ENCODE measurements around the gene KRAS. TPM values are rescaled to one million over a fixed set of nuclear protein-coding genes. Genes with fewer than 3 reads are reported as not detected.

KRAS gene
- total and polyA plus RNA-seq, 2 of the 13 experiments (the other 11 are each of a cell fraction or from before 2014, with no cell fraction given): 6.5 to 9.8 TPM

GRCh38 chr12:25162866-25163265 lies 87.9 kb downstream of the KRAS start:
- POLR2A ChIA-PET: no interaction called here
- FAIRE-seq (no peak), DNase-seq (ENCODE audit: low spot score) (no peak), ATAC-seq (no peak)
- intact Hi-C loops (cut with micrococcal nuclease; ENCODE audit: unreplicated experiment) (no loop called here), in situ Hi-C loops (cut with HindIII; ENCODE audit: extremely low pct_ligation_motif_present, low pct_unique_long_range_greater_than_20kb) (no loop called here)
- BruUV-seq (replicated peaks): no TSS peak
- no peaks in the 10 kb centered on the region for H3K79me2 ChIP-seq (ENCODE audit: insufficient read depth, low read length)
- TF ChIP-seq GLI4 (CRISPR knock-in tag; IDR thresholded peaks at IDR 0.05; ENCODE audit: borderline replicate concordance) (no peak), CEBPB (IDR thresholded peaks at IDR 0.05; ENCODE audit: borderline replicate concordance, low read depth, low read length) (0 out of 2 replicates have a peak, but pooled peaks have one; percentile 20), IKZF5 (CRISPR knock-in tag; IDR thresholded peaks at IDR 0.05) (no peak), CBFB (CRISPR knock-in tag; IDR thresholded peaks at IDR 0.05) (no peak)
- H4K20me1 ChIP-seq (ENCODE audit: insufficient read depth, low read length): no peaks in the 10 kb centered on the region
- H2AFZ ChIP-seq (ENCODE audit: low read length): no peak overlapping the region
- no peak overlapping the region for H3K4me3 ChIP-seq (replicated peaks in 1 of 3; ENCODE audit: insufficient read depth in 1 of 3, low read depth in 2 of 3, low read length in 3 of 3)
- 64% methylated on average over 6 of the region's 6 CpGs for WGBS (ENCODE audit: low lambda C conversion rate)
- no peaks in the 10 kb centered on the region for H3K9me3 ChIP-seq (ENCODE audit: low read length)
- CTCF ChIA-PET (ENCODE audit: low intra/inter-chr PET ratio, low total read pairs): no interaction called here
- no peaks in the 10 kb centered on the region for H3K36me3 ChIP-seq (replicated peaks in 1 of 2; ENCODE audit: control insufficient read depth in 1 of 2, insufficient read depth in 2 of 2, low read length in 2 of 2)
- H3K4me1 ChIP-seq (ENCODE audit: insufficient read depth, low read length): no peaks in the 10 kb centered on the region
- no peak overlapping the region for H3K27ac ChIP-seq (ENCODE audit: extremely low read length, insufficient read depth, low read length)
- no peak overlapping the region for H3K9ac ChIP-seq (ENCODE audit: insufficient read depth, low read depth, low read length)
- 0 out of 5 replicates have a peak, but pooled peaks cover 0 to under 1% of the 10 kb centered on the region in 2 experiments for H3K27me3 ChIP-seq (ENCODE audit: control insufficient read depth in 1 of 2, insufficient read depth in 2 of 2, low read length in 2 of 2)
- H3K4me2 ChIP-seq (ENCODE audit: low read depth, low read length): no peak overlapping the region

GRCh38 chr12:25156061-25156460 lies 94.7 kb downstream of the KRAS start:
- no TSS peak for BruUV-seq (replicated peaks)
- intact Hi-C loops (cut with micrococcal nuclease; ENCODE audit: unreplicated experiment) (no loop called here), in situ Hi-C loops (cut with HindIII; ENCODE audit: extremely low pct_ligation_motif_present, low pct_unique_long_range_greater_than_20kb) (no loop called here)
- no peaks in the 10 kb centered on the region for H4K20me1 ChIP-seq (ENCODE audit: insufficient read depth, low read length)
- 84% methylated on average over 4 of the region's 4 CpGs for WGBS (ENCODE audit: low lambda C conversion rate)
- ChIA-PET POLR2A (no interaction called here), CTCF (ENCODE audit: low intra/inter-chr PET ratio, low total read pairs) (interaction anchor here (1.8 kb wide), 1 partner anchor 164 kb away, joined by 6 read pairs; no protein-coding TSS in a partner anchor)
- H3K36me3 ChIP-seq (replicated peaks in 1 of 2; ENCODE audit: control insufficient read depth in 1 of 2, insufficient read depth in 2 of 2, low read length in 2 of 2): no peaks in the 10 kb centered on the region
- no peaks in the 10 kb centered on the region for H3K9me3 ChIP-seq (ENCODE audit: low read length)
- H3K27me3 ChIP-seq (ENCODE audit: control insufficient read depth in 1 of 2, insufficient read depth in 2 of 2, low read length in 2 of 2): no peaks in the 10 kb centered on the region; a peak in 1 of 5 replicates
- H3K4me1 ChIP-seq (ENCODE audit: insufficient read depth, low read length): peaks cover 5% of the 10 kb centered on the region; the same call in 1 of the 2 replicates
- FAIRE-seq: no peak
- no peak overlapping the region for H3K9ac ChIP-seq (ENCODE audit: insufficient read depth, low read depth, low read length)
- no peak overlapping the region for H3K27ac ChIP-seq (ENCODE audit: extremely low read length, insufficient read depth, low read length)
- no peak overlapping the region for H2AFZ ChIP-seq (ENCODE audit: low read length)
- no peaks in the 10 kb centered on the region for H3K79me2 ChIP-seq (ENCODE audit: insufficient read depth, low read length)
- TF ChIP-seq ZNF34 (CRISPR knock-in tag; IDR thresholded peaks at IDR 0.05; ENCODE audit: borderline replicate concordance) (no peak), MAFK (conservative IDR thresholded peaks at IDR 0.05 in 1 of 2, IDR thresholded peaks at IDR 0.05 in 1 of 2; ENCODE audit: low read length in 2 of 2) (0 out of 4 replicates have a peak, but pooled peaks of 1 of the 2 experiments have one; percentile 2)
- H3K4me3 ChIP-seq (replicated peaks in 1 of 3; ENCODE audit: insufficient read depth in 1 of 3, low read depth in 2 of 3, low read length in 3 of 3): no peak overlapping the region
- ATAC-seq: no peak
- DNase-seq (ENCODE audit: low spot score): no peak
- no peak overlapping the region for H3K4me2 ChIP-seq (ENCODE audit: low read depth, low read length)
